ENCODE results near the gene CNPY1. TPM values are rescaled to one million over a fixed set of nuclear protein-coding genes. Genes with fewer than 3 reads are reported as not detected.

CNPY1 gene
- total RNA-seq, 1 experiment from 2014 or later, result not detected

- intact Hi-C loops (cut with micrococcal nuclease; ENCODE audit: unreplicated experiment), result loop anchor here (10.0 kb wide), 1 partner anchor 209 kb away; no protein-coding TSS in a partner anchor
- Histone ChIP-seq H3K9me3 (ENCODE audit: insufficient read depth, low read depth) (no peaks in the 10 kb centered on the region), H3K4me2 (peak overlapping the region; percentile 2; the same call in 1 of the 2 replicates), H3K27me3 (ENCODE audit: insufficient read depth, low read depth) (peaks cover 84% of the 10 kb centered on the region), H3K27ac (no peak overlapping the region), H3K79me2 (ENCODE audit: low read depth) (no peaks in the 10 kb centered on the region), H3K4me1 (replicated peaks; ENCODE audit: insufficient read depth) (no peaks in the 10 kb centered on the region), H4K20me1 (ENCODE audit: insufficient read depth) (no peaks in the 10 kb centered on the region), H3K4me3 (no peak overlapping the region), H3F3A (ENCODE audit: insufficient read depth, low read depth) (no peaks in the 10 kb centered on the region), H3K9me2 (ENCODE audit: insufficient read depth) (no peaks in the 10 kb centered on the region), H3K36me3 (ENCODE audit: low read depth) (no peaks in the 10 kb centered on the region), H2AFZ (no peak overlapping the region)
- ChIA-PET POLR2A (ENCODE audit: unreplicated experiment) (no interaction called here), CTCF (no interaction called here)
- DNase-seq, result no peak
- no peak for TF ChIP-seq CTCF (conservative IDR thresholded peaks at IDR 0.05)
- no peak for TF ChIP-seq EZH2 (IDR thresholded peaks at IDR 0.05; ENCODE audit: low read depth)
- no TSS peak for BruUV-seq (replicated peaks)
Measured at GRCh38 chr7:155593461-155594162, 47.3 kb upstream of the CNPY1 start.

GRCh38 chr7:155591055-155591775 lies 44.9 kb upstream of the CNPY1 start:
- Histone ChIP-seq H3K4me3 (no peak overlapping the region), H3K79me2 (ENCODE audit: low read depth) (no peaks in the 10 kb centered on the region), H3K36me3 (ENCODE audit: low read depth) (no peaks in the 10 kb centered on the region), H3K9me2 (ENCODE audit: insufficient read depth) (no peaks in the 10 kb centered on the region), H2AFZ (no peak overlapping the region), H3K4me2 (no peak overlapping the region), H3K27me3 (ENCODE audit: insufficient read depth, low read depth) (peaks cover 92% of the 10 kb centered on the region), H4K20me1 (ENCODE audit: insufficient read depth) (no peaks in the 10 kb centered on the region), H3K9me3 (ENCODE audit: insufficient read depth, low read depth) (no peaks in the 10 kb centered on the region), H3K4me1 (replicated peaks; ENCODE audit: insufficient read depth) (no peaks in the 10 kb centered on the region), H3K27ac (no peak overlapping the region), H3F3A (ENCODE audit: insufficient read depth, low read depth) (no peaks in the 10 kb centered on the region)
- ChIA-PET POLR2A (ENCODE audit: unreplicated experiment) (no interaction called here), CTCF (no interaction called here)
- intact Hi-C loops (cut with micrococcal nuclease; ENCODE audit: unreplicated experiment), result loop anchor here (10.0 kb wide), 1 partner anchor 206 kb away; no protein-coding TSS in a partner anchor
- no TSS peak for BruUV-seq (replicated peaks)
- TF ChIP-seq CTCF (conservative IDR thresholded peaks at IDR 0.05), result no peak
- no peak for TF ChIP-seq EZH2 (IDR thresholded peaks at IDR 0.05; ENCODE audit: low read depth)
- no peak for DNase-seq

- Histone ChIP-seq H3K79me2 (ENCODE audit: low read depth) (no peaks in the 10 kb centered on the region), H4K20me1 (ENCODE audit: insufficient read depth) (no peaks in the 10 kb centered on the region), H2AFZ (no peak overlapping the region), H3K9me3 (ENCODE audit: insufficient read depth, low read depth) (no peaks in the 10 kb centered on the region), H3K4me3 (no peak overlapping the region), H3K4me1 (replicated peaks; ENCODE audit: insufficient read depth) (no peaks in the 10 kb centered on the region), H3K4me2 (no peak overlapping the region), H3K27me3 (ENCODE audit: insufficient read depth, low read depth) (peaks cover 93% of the 10 kb centered on the region), H3K36me3 (ENCODE audit: low read depth) (no peaks in the 10 kb centered on the region), H3F3A (ENCODE audit: insufficient read depth, low read depth) (no peaks in the 10 kb centered on the region; the same call in 1 of the 2 replicates), H3K27ac (no peak overlapping the region), H3K9me2 (ENCODE audit: insufficient read depth) (no peaks in the 10 kb centered on the region)
- intact Hi-C loops (cut with micrococcal nuclease; ENCODE audit: unreplicated experiment), result loop anchor here (10.0 kb wide), 1 partner anchor 206 kb away; no protein-coding TSS in a partner anchor
- TF ChIP-seq EZH2 (IDR thresholded peaks at IDR 0.05; ENCODE audit: low read depth) (no peak), CTCF (conservative IDR thresholded peaks at IDR 0.05) (no peak)
- POLR2A ChIA-PET (ENCODE audit: unreplicated experiment), result no interaction called here
- no TSS peak for BruUV-seq (replicated peaks)
- no peak for DNase-seq
- CTCF ChIA-PET, result no interaction called here
Measured at GRCh38 chr7:155590215-155591018, 44.1 kb upstream of the CNPY1 start.
